Duodenal mucosa (tissue), 2 donors: ENCODE data around the gene VRK2.
"Not testable (repeated sequence)": the region's sequence is repeated elsewhere in the genome, so short reads cannot be mapped to it uniquely, and the experiment has no call there.

ENCODE experiments used
- H3K27ac ChIP-seq: one replicate; pipeline ENCODE4 v1.7.0; 2013; ENCODE audit warnings: low read depth, low read length
- H3K27me3 ChIP-seq, 2 donors: one replicate each; pipeline ENCODE4 v1.7.0; 2013; ENCODE audit warnings: low read length in 2 of 2, control low read depth in 1 of 2; ENCODE audit not compliant: insufficient read depth in 2 of 2, control insufficient read depth in 1 of 2
- H3K36me3 ChIP-seq, 2 donors: one replicate each; pipeline ENCODE4 v1.7.0; 2013; ENCODE audit warnings: low read length in 2 of 2, control low read depth in 1 of 2; ENCODE audit not compliant: insufficient read depth in 2 of 2, control insufficient read depth in 1 of 2
- H3K4me1 ChIP-seq, 2 donors: one replicate each; pipeline ENCODE4 v1.7.0; 2013; ENCODE audit warnings: low read length in 2 of 2, control low read depth in 1 of 2; ENCODE audit not compliant: insufficient read depth in 2 of 2, control insufficient read depth in 1 of 2
- H3K4me3 ChIP-seq, 2 donors: one replicate each; pipeline ENCODE4 v1.7.0; 2013; ENCODE audit warnings: low read length in 2 of 2, low read depth in 1 of 2
- H3K9ac ChIP-seq, 2 donors: one replicate each; pipeline ENCODE4 v1.7.0; 2013; ENCODE audit warnings: low read length in 2 of 2, low read depth in 1 of 2
- H3K9me3 ChIP-seq, 2 donors: one replicate each; pipeline ENCODE4 v1.7.0; 2013; ENCODE audit warnings: low read length in 2 of 2, control low read depth in 1 of 2; ENCODE audit not compliant: control insufficient read depth in 1 of 2

The VRK2 gene

DNA sequence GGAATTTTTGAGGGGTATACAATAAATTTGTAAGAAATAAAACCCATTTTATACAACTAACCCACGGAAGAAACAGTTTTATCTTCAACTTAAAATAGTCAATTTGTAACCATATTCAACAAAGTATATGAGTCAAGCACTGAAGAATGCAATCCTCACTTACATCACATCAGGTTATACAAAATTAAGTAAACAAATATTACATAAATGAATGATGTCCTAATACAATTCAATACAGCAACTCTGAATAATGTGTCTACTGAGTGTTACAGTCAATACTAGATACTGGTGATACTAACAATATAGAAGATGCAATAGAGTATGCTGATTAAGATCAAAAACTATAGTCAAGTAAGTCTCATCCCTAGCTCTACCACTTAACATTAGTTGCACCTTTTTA, 135.9 kb downstream of the VRK2 start:
- no peaks in the 10 kb centered on the region for H3K27me3 ChIP-seq
- H3K36me3 ChIP-seq: no peaks in the 10 kb centered on the region
- H3K4me1 ChIP-seq: no peaks in the 10 kb centered on the region
- no peak overlapping the region for H3K27ac ChIP-seq
- no peak overlapping the region for H3K9ac ChIP-seq
- no peak overlapping the region for H3K4me3 ChIP-seq
- no peaks in the 10 kb centered on the region for H3K9me3 ChIP-seq

DNA sequence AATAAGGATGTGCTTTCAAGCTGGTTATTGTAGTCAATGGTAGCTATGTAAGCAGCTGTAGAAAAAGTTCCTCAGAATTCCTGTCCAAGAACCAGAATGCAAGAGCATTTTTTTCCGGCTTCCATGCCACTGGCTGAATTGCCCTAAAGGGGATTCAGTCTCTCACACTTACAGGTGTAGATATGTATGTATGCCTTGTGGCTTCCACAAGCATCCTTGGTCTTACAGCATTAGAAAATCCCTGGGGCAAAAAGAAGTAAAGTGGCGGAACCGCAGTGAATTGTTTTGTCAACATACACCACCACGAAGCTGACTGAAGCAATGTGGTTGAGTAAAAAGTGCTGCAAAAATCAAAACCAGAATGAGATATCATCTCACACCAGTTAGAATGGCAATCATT, 139.9 kb downstream of the VRK2 start:
- Histone ChIP-seq H3K9me3 (no peaks in the 10 kb centered on the region), H3K4me3 (no peak overlapping the region), H3K27me3 (no peaks in the 10 kb centered on the region), H3K9ac (no peak overlapping the region), H3K36me3 (no peaks in the 10 kb centered on the region), H3K27ac (no peak overlapping the region), H3K4me1 (no peaks in the 10 kb centered on the region)

DNA sequence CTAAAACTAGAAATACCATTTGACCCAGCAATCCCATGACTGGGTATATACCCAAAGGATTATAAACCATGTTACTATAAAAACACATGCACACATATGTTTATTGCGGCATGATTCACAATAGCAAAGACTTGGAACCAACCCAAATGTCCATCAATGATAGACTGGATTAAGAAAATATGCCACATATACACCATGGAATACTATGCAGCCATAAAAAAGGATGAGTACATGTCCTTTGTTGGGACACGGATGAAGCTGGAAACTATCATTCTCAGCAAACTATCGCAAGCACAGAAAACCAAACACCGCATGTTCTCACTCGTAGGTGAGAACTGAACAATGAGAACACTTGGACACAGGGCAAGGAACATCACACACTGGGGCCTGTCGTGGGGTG, 140.4 kb downstream of the VRK2 start:
- H3K9ac ChIP-seq, H3K36me3 ChIP-seq, H3K27me3 ChIP-seq, H3K4me1 ChIP-seq, H3K4me3 ChIP-seq, H3K27ac ChIP-seq, H3K9me3 ChIP-seq: not testable (repeated sequence)

DNA sequence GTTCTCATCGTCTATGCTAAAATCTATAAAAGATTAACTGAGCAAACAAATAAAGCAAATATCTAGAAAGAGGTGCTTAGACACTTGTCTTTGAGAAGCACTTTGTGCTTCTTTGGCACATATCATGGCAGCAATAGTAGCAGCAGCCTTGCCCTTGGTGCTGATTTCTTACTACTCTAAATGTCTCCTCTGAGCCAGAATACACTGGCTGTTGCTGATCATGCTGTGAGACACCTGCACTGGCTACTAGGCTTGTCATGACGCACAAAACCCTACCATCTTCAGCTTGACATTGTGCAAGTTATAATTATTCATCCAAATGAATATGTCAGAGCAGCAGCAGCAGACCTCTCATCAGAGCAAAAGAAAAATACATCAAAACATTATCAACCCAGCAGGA, 147.9 kb downstream of the VRK2 start:
- H3K9ac ChIP-seq: no peak overlapping the region
- no peaks in the 10 kb centered on the region for H3K27me3 ChIP-seq
- H3K4me1 ChIP-seq: no peaks in the 10 kb centered on the region
- no peaks in the 10 kb centered on the region for H3K9me3 ChIP-seq
- peaks cover 0 to 5% of the 10 kb centered on the region in 2 donors for H3K36me3 ChIP-seq
- no peak overlapping the region for H3K4me3 ChIP-seq
- no peak overlapping the region for H3K27ac ChIP-seq

DNA sequence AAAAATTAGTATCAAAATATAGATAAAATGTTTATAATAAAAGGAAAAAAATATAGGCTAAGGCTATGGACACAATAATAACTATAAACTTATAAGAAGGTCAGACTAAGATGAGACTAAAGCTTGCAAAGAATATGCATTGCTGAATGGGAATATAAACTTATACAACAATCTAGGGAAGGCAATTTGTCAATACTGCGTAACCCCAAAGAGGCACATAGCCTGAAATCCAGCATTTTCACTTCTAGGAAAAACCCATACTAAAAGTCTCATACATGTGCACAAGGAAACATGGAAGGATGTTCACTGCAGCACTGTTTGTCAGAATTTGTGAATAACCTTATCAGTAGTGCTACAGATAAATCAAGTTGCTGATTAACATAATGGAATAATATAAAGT, 149.1 kb downstream of the VRK2 start:
- no peak overlapping the region for H3K9ac ChIP-seq
- peaks cover 0 to 5% of the 10 kb centered on the region in 2 donors for H3K36me3 ChIP-seq
- H3K9me3 ChIP-seq: no peaks in the 10 kb centered on the region
- H3K4me1 ChIP-seq: no peaks in the 10 kb centered on the region
- H3K4me3 ChIP-seq: no peak overlapping the region
- no peak overlapping the region for H3K27ac ChIP-seq
- H3K27me3 ChIP-seq: no peaks in the 10 kb centered on the region

DNA sequence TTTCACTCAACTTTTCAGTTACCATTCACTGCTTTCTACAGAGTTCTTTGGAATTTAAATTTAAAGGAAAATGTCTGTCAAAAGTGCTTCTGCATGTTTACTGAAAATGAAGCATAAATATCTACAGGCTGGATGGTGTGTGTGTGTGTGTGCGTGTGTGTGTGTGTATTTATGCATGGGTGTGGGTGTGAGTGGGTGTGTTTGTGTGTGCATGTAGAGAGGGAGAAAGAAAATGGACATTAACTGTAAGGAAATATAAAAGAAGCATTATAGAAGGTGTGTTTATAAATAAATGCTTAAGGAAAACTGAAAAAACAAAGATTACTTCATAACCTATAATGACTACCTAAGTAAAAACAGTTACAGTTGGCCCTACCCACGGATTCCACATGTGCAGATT, 151.3 kb downstream of the VRK2 start:
- H3K36me3 ChIP-seq: peaks cover 0 to 5% of the 10 kb centered on the region in 2 donors

DNA sequence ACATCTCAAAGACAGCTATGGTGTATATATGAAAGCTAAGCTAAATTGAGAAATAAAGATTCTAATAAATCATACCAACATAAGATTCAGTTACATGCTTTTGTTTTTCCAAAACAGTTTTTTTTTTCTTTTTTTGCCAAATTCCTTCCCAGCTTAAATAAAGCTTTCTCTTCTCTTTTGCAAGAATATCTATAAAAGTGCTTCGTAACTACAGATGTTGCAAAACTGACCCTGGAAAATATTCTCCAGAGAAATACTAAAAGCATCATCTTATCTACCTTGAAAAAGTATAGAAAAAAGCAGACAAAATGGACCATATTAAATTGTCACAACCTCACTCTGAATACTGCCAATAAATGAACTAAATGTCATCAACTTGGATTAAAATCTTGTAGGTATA, 155.8 kb downstream of the VRK2 start:
- H3K9me3 ChIP-seq: no peaks in the 10 kb centered on the region
- H3K9ac ChIP-seq: no peak overlapping the region
- no peak overlapping the region for H3K4me3 ChIP-seq
- no peaks in the 10 kb centered on the region for H3K36me3 ChIP-seq
- H3K4me1 ChIP-seq: no peaks in the 10 kb centered on the region
- H3K27ac ChIP-seq: no peak overlapping the region
- H3K27me3 ChIP-seq: no peaks in the 10 kb centered on the region

More for the DNA sequence above, 151.3 kb downstream of the VRK2 start:
- H3K9me3 ChIP-seq: no peaks in the 10 kb centered on the region
- H3K9ac ChIP-seq: no peak overlapping the region
- H3K27me3 ChIP-seq: no peaks in the 10 kb centered on the region
- no peak overlapping the region for H3K27ac ChIP-seq
- H3K4me3 ChIP-seq: no peak overlapping the region
- no peaks in the 10 kb centered on the region for H3K4me1 ChIP-seq

DNA sequence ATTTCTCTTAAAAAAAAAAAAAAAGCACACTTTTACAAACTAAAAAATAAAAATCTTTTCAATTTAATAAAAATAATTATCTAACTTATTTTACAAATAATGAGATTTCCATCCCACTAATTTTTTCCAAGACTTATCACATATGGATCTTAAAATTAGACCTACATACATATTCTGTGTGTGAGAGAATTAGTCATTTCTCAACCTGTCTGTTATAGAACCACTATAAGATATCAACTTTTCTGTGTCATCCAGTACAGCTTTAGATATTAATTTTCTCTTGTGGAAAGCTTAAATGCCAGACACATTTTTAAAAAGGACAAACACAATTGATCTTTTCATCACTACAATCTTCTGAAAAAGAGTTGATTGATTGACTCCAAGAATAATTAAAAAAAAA, 156.4 kb downstream of the VRK2 start:
- H3K4me1 ChIP-seq: no peaks in the 10 kb centered on the region
- H3K27ac ChIP-seq: no peak overlapping the region
- no peak overlapping the region for H3K9ac ChIP-seq
- no peaks in the 10 kb centered on the region for H3K27me3 ChIP-seq
- H3K9me3 ChIP-seq: no peaks in the 10 kb centered on the region
- H3K36me3 ChIP-seq: no peaks in the 10 kb centered on the region
- no peak overlapping the region for H3K4me3 ChIP-seq

- Histone ChIP-seq H3K9ac (no peak overlapping the region), H3K27me3 (no peaks in the 10 kb centered on the region), H3K9me3 (no peaks in the 10 kb centered on the region), H3K27ac (no peak overlapping the region), H3K36me3 (no peaks in the 10 kb centered on the region), H3K4me1 (no peaks in the 10 kb centered on the region), H3K4me3 (no peak overlapping the region)
Observed at GRCh38 chr2:58204195-58204959, 157.8 kb downstream of the VRK2 start.

- no peaks in the 10 kb centered on the region for H3K27me3 ChIP-seq
- peaks cover 0 to 15% of the 10 kb centered on the region in 2 donors for H3K36me3 ChIP-seq
- peaks cover 6 to 7% of the 10 kb centered on the region in 2 donors for H3K9me3 ChIP-seq
- no peaks in the 10 kb centered on the region for H3K4me1 ChIP-seq
- H3K9ac ChIP-seq: no peak overlapping the region
- H3K27ac ChIP-seq: no peak overlapping the region
- H3K4me3 ChIP-seq: no peak overlapping the region
Observed at GRCh38 chr2:58206785-58207184, 160.2 kb downstream of the VRK2 start.
